Measurements from ENCODE around the gene GALNT16.

Gene GALNT16

DNA sequence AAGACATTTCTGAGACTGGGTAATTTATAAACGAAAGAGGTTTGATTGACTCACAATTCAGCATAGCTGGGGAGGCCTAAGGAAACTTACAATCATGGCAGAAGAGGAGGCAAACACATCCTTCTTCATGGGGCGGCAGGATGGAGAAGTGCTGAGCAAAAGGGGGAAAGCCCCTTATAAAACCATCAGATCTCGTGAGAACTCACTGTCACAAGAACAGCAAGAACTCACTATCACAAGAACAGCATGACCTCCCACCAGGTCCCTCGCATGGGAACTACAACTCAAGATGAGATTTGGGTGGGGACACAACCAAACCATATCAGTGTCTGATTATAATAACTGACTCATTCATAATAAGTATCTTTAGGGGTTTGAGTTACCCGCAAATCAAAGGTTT is 144.9 kb downstream of the GALNT16 start:
- no peak for DNase-seq (ENCODE audit: low read depth, low spot score)

- DNase-seq (ENCODE audit: low read depth, low spot score) = no peak
Measured at GRCh38 chr14:69405762-69406161, 145.8 kb downstream of the GALNT16 start.

Data from smooth muscle cell of the brain vasculature (primary cell).